K562 (cell line): Measurements from ENCODE around the gene SNAP23. TPM values are rescaled to one million over a fixed set of nuclear protein-coding genes. Genes with fewer than 3 reads are reported as not detected.

Experiments used
- ATAC-seq: fragments of 200-7000 bp; cut with Tn5 transposase; 3 replicates; pipeline ENCODE4 v1.9.1; 2020; ENCODE audit warnings: moderate library complexity
- BruUV-seq: library from RNA; stranded (reverse); fragments of 400-500 nt; replicated peaks from 2 replicates; lab custom pipeline; 2021; lab: Mats Ljungman, UMichigan
- CTCF ChIA-PET: fragments of 300-600 bp; formaldehyde crosslinking; extraction: SDS; loops from one replicate; lab custom pipeline; 2021; ENCODE audit warnings: low intra/inter-chr PET ratio; lab: Yijun Ruan, JAX
- POLR2A ChIA-PET: fragments of 300-600, 350-650 bp; sonication (Branson Sonifier 250); formaldehyde crosslinking; extraction: SDS; loops from one replicate; lab custom pipeline; 2021; ENCODE audit warnings: antibody characterized with exemption, inconsistent platforms; lab: Yijun Ruan, JAX
- DNase-seq, 4 experiments: peaks; one replicate each; pipeline versions ENCODE4 v3.0.0 to v3.0.0-alpha.2; 2011 to 2018; ENCODE audit warnings: low spot score in 3 of 4, mixed read lengths in 3 of 4; ENCODE audit errors: extremely low read depth in 1 of 4
- FAIRE-seq: peaks from 2 replicates; lab custom pipeline; 2011; peaks lifted over from hg19 to GRCh38; lab: Jason Lieb, UNC
- H2AFZ ChIP-seq: 2 replicates; pipeline ENCODE4 v1.6.0; 2011; ENCODE audit warnings: low read depth, low read length, control low read depth, inconsistent platforms
- H3K27ac ChIP-seq: fragments of 200-600 bp; 3 replicates; pipeline ENCODE4 v1.8.0; 2011; ENCODE audit warnings: low read depth, mild to moderate bottlenecking, control low read depth, inconsistent platforms, low read length, moderate library complexity, mixed read lengths; ENCODE audit errors: extremely low read depth
- H3K27me3 ChIP-seq, 2 experiments: fragments of 300-600 bp in 1 of 2; 2 replicates in 1 of 2; 3 replicates in 1 of 2; pipeline versions ENCODE4 v1.6.0 to v1.8.0; 2011; ENCODE audit warnings: inconsistent platforms in 2 of 2, low read length in 2 of 2, mild to moderate bottlenecking in 1 of 2, mixed read lengths in 1 of 2, moderate library complexity in 1 of 2; ENCODE audit not compliant: control insufficient read depth in 2 of 2, insufficient read depth in 2 of 2
- H3K36me3 ChIP-seq: fragments of 300-600 bp; 3 replicates; pipeline ENCODE4 v1.8.0; 2011; ENCODE audit warnings: mild to moderate bottlenecking, low read length, inconsistent platforms; ENCODE audit not compliant: control insufficient read depth, insufficient read depth
- H3K4me1 ChIP-seq, 2 experiments: fragments of 200-600 bp in 1 of 2; replicated peaks in 1 of 2; 2 replicates in 1 of 2; 3 replicates in 1 of 2; pipeline versions ENCODE4 v1.5.1 to v1.8.0; 2011; ENCODE audit warnings: inconsistent platforms in 2 of 2, low read length in 2 of 2, mild to moderate bottlenecking in 1 of 2, mixed read lengths in 1 of 2, moderate library complexity in 1 of 2; ENCODE audit not compliant: control insufficient read depth in 2 of 2, insufficient read depth in 2 of 2
- H3K4me2 ChIP-seq: 2 replicates; pipeline ENCODE4 v1.6.1; 2011; ENCODE audit warnings: low read length, control low read depth, inconsistent platforms, mixed read lengths; ENCODE audit not compliant: insufficient read depth
- H3K4me3 ChIP-seq: fragments of 200-600 bp; sonication (generic), shearing (Covaris generic); 2 replicates; pipeline ENCODE4 v1.5.1; 2016; ENCODE audit warnings: control low read depth, inconsistent platforms
- H3K79me2 ChIP-seq: fragments of 200-600 bp; 3 replicates; pipeline ENCODE4 v1.8.0; 2011; ENCODE audit warnings: low read length, inconsistent platforms; ENCODE audit not compliant: control insufficient read depth, insufficient read depth
- H3K9ac ChIP-seq, 2 experiments: 2 replicates each; pipeline versions ENCODE4 v1.6.0 to v1.6.1; 2011; ENCODE audit warnings: low read depth in 2 of 2, low read length in 2 of 2, control low read depth in 1 of 2, inconsistent platforms in 1 of 2, mild to moderate bottlenecking in 1 of 2, mixed read lengths in 1 of 2; ENCODE audit not compliant: insufficient read depth in 1 of 2
- H3K9me1 ChIP-seq: one replicate; pipeline ENCODE4 v1.6.0; 2011; ENCODE audit warnings: inconsistent platforms, mild to moderate bottlenecking, low read length, moderate library complexity; ENCODE audit not compliant: control insufficient read depth, insufficient read depth
- H3K9me3 ChIP-seq: replicated peaks from 2 replicates; pipeline ENCODE4 v1.5.1; 2011; ENCODE audit warnings: low read depth, low read length, inconsistent platforms; ENCODE audit not compliant: control insufficient read depth, insufficient read depth
- H4K20me1 ChIP-seq: replicated peaks from 2 replicates; pipeline ENCODE4 v1.6.1; 2011; ENCODE audit warnings: low read length, inconsistent platforms, mixed read lengths; ENCODE audit not compliant: control insufficient read depth, insufficient read depth
- ARID1B ChIP-seq: fragments of 450-650 bp; IDR thresholded peaks from 2 replicates; pipeline ENCODE4 v1.6.1; 2016; ENCODE audit warnings: antibody characterized with exemption, mild to moderate bottlenecking, inconsistent platforms
- CBX1 ChIP-seq: sonication (generic); IDR thresholded peaks from 2 replicates; pipeline ENCODE4 v1.6.1; 2016; ENCODE audit warnings: antibody characterized with exemption, low read depth, mild to moderate bottlenecking
- FOXP1 ChIP-seq: sonication (generic); formaldehyde crosslinking; IDR thresholded peaks from 2 replicates; pipeline ENCODE4 v1.8.0; 2022; ENCODE audit warnings: mild to moderate bottlenecking, missing genetic modification reagents
- HDAC3 ChIP-seq: fragments of 450-650 bp; IDR thresholded peaks from 2 replicates; pipeline ENCODE4 v1.6.1; 2018; ENCODE audit warnings: borderline replicate concordance, mild to moderate bottlenecking, moderate library complexity; ENCODE audit not compliant: partially characterized antibody
- IRF2 ChIP-seq: sonication (generic); formaldehyde crosslinking; IDR thresholded peaks from 2 replicates; pipeline ENCODE4 v1.8.1; 2022; ENCODE audit warnings: mild to moderate bottlenecking, missing genetic modification reagents
- JUNB ChIP-seq: fragments of 450-650 bp; formaldehyde crosslinking; conservative IDR thresholded peaks from 2 replicates; pipeline ENCODE4 v1.4.0; 2020; ENCODE audit warnings: mild to moderate bottlenecking
- L3MBTL2 ChIP-seq: fragments of 450-650 bp; IDR thresholded peaks from 2 replicates; pipeline ENCODE4 v1.6.1; 2016; ENCODE audit warnings: mild to moderate bottlenecking, moderate library complexity
- RBFOX2 ChIP-seq: fragments of 200-400 bp; formaldehyde crosslinking; IDR thresholded peaks from 2 replicates; pipeline ENCODE4 v1.6.1; 2017; ENCODE audit warnings: low read depth, mild to moderate bottlenecking, low read length, moderate library complexity
- RFX1 ChIP-seq: fragments of 450-650 bp; IDR thresholded peaks from 2 replicates; pipeline ENCODE4 v1.6.1; 2016; ENCODE audit warnings: mild to moderate bottlenecking, moderate library complexity
- TFAP4 ChIP-seq: sonication (generic); formaldehyde crosslinking; IDR thresholded peaks from 2 replicates; pipeline ENCODE4 v1.8.0; 2022; ENCODE audit warnings: missing genetic modification reagents, mild to moderate bottlenecking, moderate library complexity, borderline replicate concordance
- ZBED1 ChIP-seq: IDR thresholded peaks from 2 replicates; pipeline ENCODE4 v1.6.1; 2014
- ZBTB43 ChIP-seq: sonication (generic); formaldehyde crosslinking; IDR thresholded peaks from 2 replicates; pipeline ENCODE4 v1.8.0; 2023; ENCODE audit warnings: mild to moderate bottlenecking, missing genetic modification reagents
- ZFP30 ChIP-seq: fragments of 250-450 bp; sonication (Bioruptor Pico); IDR thresholded peaks from 2 replicates; pipeline ENCODE4 v1.8.0; 2022; ENCODE audit warnings: moderate library complexity, mild to moderate bottlenecking, inconsistent platforms, borderline replicate concordance
- ZNF253 ChIP-seq: fragments of 250-450 bp; sonication (Bioruptor Pico); conservative IDR thresholded peaks from 2 replicates; pipeline ENCODE4 v1.6.1; 2021; ENCODE audit warnings: mild to moderate bottlenecking
- ZNF280B ChIP-seq: fragments of 250-450 bp; sonication (Bioruptor Pico); IDR thresholded peaks from 2 replicates; pipeline ENCODE4 v1.5.1; 2021; ENCODE audit warnings: mild to moderate bottlenecking
- ZNF347 ChIP-seq: fragments of 450-650 bp; formaldehyde crosslinking; IDR thresholded peaks from 2 replicates; pipeline ENCODE4 v1.4.0; 2020; ENCODE audit warnings: low read depth, mild to moderate bottlenecking, moderate library complexity
- ZNF511 ChIP-seq: sonication (generic); formaldehyde crosslinking; IDR thresholded peaks from 2 replicates; pipeline ENCODE4 v1.8.0; 2022; ENCODE audit warnings: mild to moderate bottlenecking, missing genetic modification reagents
- WGBS: fragments of 100-300 bp; shearing (Covaris generic); methylation state at CpG from one replicate; pipeline ENCODE4 v1.1.6; 2016; ENCODE audit warnings: low coverage, mixed read lengths; ENCODE audit not compliant: insufficient coverage; ENCODE audit errors: missing lambda C conversion rate; 5-methylcytosine and 5-hydroxymethylcytosine counted together
- in situ Hi-C: fragments of 300-500 bp; cut with MboI; formaldehyde crosslinking; loops from 4 replicates; pipeline ENCODE4 v1.15.0; 2018; ENCODE audit warnings: inconsistent platforms, mixed read lengths
- intact Hi-C: fragments of 100-400 bp; cut with micrococcal nuclease; formaldehyde crosslinking; loops from 2 replicates; pipeline ENCODE4 v1.14.2; 2022
- polyA plus RNA-seq, 8 experiments: library from polyadenylated mRNA; depleted of rRNA in 4 of 8; stranded (reverse) in 5 of 8; unstranded in 3 of 8; fragments of >200 nt; fragmentation: Nextera tagmentation in 2 of 8; fragmentation: Illumina TruSeq in 1 of 8; extraction: Ambion mirVana in 2 of 8; extraction: Trizol in 1 of 8; gene quantifications; 2 replicates each; pipeline versions ENCODE4 v1.2.1 to v1.2.3, GENCODE V29; 2011 to 2014; ENCODE audit warnings: inconsistent platforms in 1 of 8, missing spikeins in 1 of 8
- total RNA-seq, 7 experiments: library from RNA; depleted of rRNA in 6 of 7; stranded (reverse); fragments of >200 nt in 6 of 7; fragmentation: Illumina TruSeq in 2 of 7; extraction: Trizol in 2 of 7; gene quantifications; 2 replicates each; pipeline versions ENCODE4 v1.2.1 to v1.2.3, GENCODE V29; 2011 to 2021; ENCODE audit warnings: low replicate concordance in 1 of 7

Gene SNAP23
- total and polyA plus RNA-seq, 9 of the 15 experiments (the other 6 are each of a cell fraction or from before 2014, with no cell fraction given): 78.9 to 168 (median 117) TPM

- no peak overlapping the region for H2AFZ ChIP-seq
- no peak for FAIRE-seq
- no peaks in the 10 kb centered on the region for H3K27me3 ChIP-seq
- no peak for DNase-seq
- H3K4me2 ChIP-seq: no peak overlapping the region
- no TSS peak for BruUV-seq
- POLR2A ChIA-PET: interaction anchor here (0.6 to 0.7 kb wide), 2 partner anchors 14 to 346 kb away, joined by 3 to 4 read pairs; no protein-coding TSS in a partner anchor
- no peaks in the 10 kb centered on the region for H3K9me1 ChIP-seq
- H3K4me1 ChIP-seq: no peaks in the 10 kb centered on the region
- ATAC-seq: no peak
- no peak overlapping the region for H3K9ac ChIP-seq
- no peaks in the 10 kb centered on the region for H3K9me3 ChIP-seq
- H3K4me3 ChIP-seq: no peak overlapping the region
- in situ Hi-C loops: no loop called here
- intact Hi-C loops: loop anchor here (5.0 to 10.0 kb wide), 3 partner anchors 181 to 486 kb away; no protein-coding TSS in a partner anchor
- CTCF ChIA-PET: no interaction called here
- TF ChIP-seq ZFP30 (no peak), ZNF253 (CRISPR knock-in tag) (no peak), TFAP4 (CRISPR knock-in tag) (no peak), ZNF280B (CRISPR knock-in tag) (no peak), HDAC3 (no peak), CBX1 (no peak), ZNF347 (no peak), ZBTB43 (CRISPR knock-in tag) (no peak), L3MBTL2 (no peak), JUNB (CRISPR knock-in tag) (no peak), RBFOX2 (no peak), FOXP1 (CRISPR knock-in tag) (no peak), ZNF511 (CRISPR knock-in tag) (no peak), IRF2 (no peak), RFX1 (no peak), ARID1B (no peak), ZBED1 (no peak)
- H3K79me2 ChIP-seq: peaks cover 35% of the 10 kb centered on the region
- WGBS: 94% methylated on average over 3 of the region's 3 CpGs
- H3K36me3 ChIP-seq: peaks cover 28% of the 10 kb centered on the region; the same call in 2 of the 3 replicates
- peaks cover 2% of the 10 kb centered on the region; the same call in 1 of the 2 replicates for H4K20me1 ChIP-seq
- H3K27ac ChIP-seq: no peak overlapping the region
Measured at GRCh38 chr15:42471002-42471401, 24.4 kb upstream of the SNAP23 start.
